Smooth muscle cell (in vitro differentiated cells): Measurements from ENCODE around the gene KIF18B. TPM values are rescaled to one million over a fixed set of nuclear protein-coding genes. Genes with fewer than 3 reads are reported as not detected.

Experiments
- DNase-seq: peaks from one replicate; lab custom pipeline; 2025; ENCODE audit not compliant: unreplicated experiment; lab: John Stamatoyannopoulos, UW
- H2AFZ ChIP-seq: fragments of 200-600 bp; sonication (generic); 2 replicates; pipeline ENCODE4 v1.6.0; 2016; ENCODE audit warnings: antibody characterized with exemption, low read depth, mild to moderate bottlenecking
- H3F3A ChIP-seq: fragments of 200-600 bp; sonication (generic); 2 replicates; pipeline ENCODE4 v1.6.0; 2017; ENCODE audit warnings: antibody characterized with exemption, low read depth
- H3K27ac ChIP-seq: fragments of 200-600 bp; sonication (generic); 2 replicates; pipeline ENCODE4 v1.5.1; 2016; ENCODE audit warnings: low read depth, mild to moderate bottlenecking
- H3K27me3 ChIP-seq: fragments of 200-600 bp; sonication (generic); 2 replicates; pipeline ENCODE4 v1.6.1; 2016; ENCODE audit warnings: low read depth, mild to moderate bottlenecking
- H3K36me3 ChIP-seq: fragments of 200-600 bp; sonication (generic); 2 replicates; pipeline ENCODE4 v1.5.1; 2016; ENCODE audit warnings: low read depth
- H3K4me1 ChIP-seq: fragments of 200-600 bp; sonication (generic); 2 replicates; pipeline ENCODE4 v1.5.1; 2016; ENCODE audit warnings: low read depth
- H3K4me2 ChIP-seq: fragments of 200-600 bp; sonication (generic); 2 replicates; pipeline ENCODE4 v1.6.0; 2016; ENCODE audit warnings: mild to moderate bottlenecking
- H3K4me3 ChIP-seq: fragments of 200-600 bp; sonication (generic); 2 replicates; pipeline ENCODE4 v1.5.1; 2016; ENCODE audit warnings: mild to moderate bottlenecking
- H3K79me2 ChIP-seq: fragments of 200-600 bp; sonication (generic); 2 replicates; pipeline ENCODE4 v1.6.0; 2016; ENCODE audit warnings: low read depth, mild to moderate bottlenecking
- H3K9ac ChIP-seq: fragments of 200-600 bp; sonication (generic); 2 replicates; pipeline ENCODE4 v1.6.0; 2016; ENCODE audit warnings: low read depth
- H3K9me3 ChIP-seq: fragments of 200-600 bp; sonication (generic); replicated peaks from 2 replicates; pipeline ENCODE4 v1.5.1; 2016; ENCODE audit warnings: low read depth
- H4K20me1 ChIP-seq: fragments of 200-600 bp; sonication (generic); 2 replicates; pipeline ENCODE4 v1.6.0; 2016; ENCODE audit warnings: low read depth
- CTCF ChIP-seq: fragments of 200-600 bp; sonication (generic); IDR thresholded peaks from 2 replicates; pipeline ENCODE4 v1.5.1; 2017; ENCODE audit warnings: borderline replicate concordance, mild to moderate bottlenecking, antibody characterized with exemption; ENCODE audit not compliant: insufficient read depth, poor library complexity, severe bottlenecking
- WGBS: methylation state at CpG from one replicate; pipeline ENCODE4 v1.1.7; 2016; ENCODE audit warnings: low lambda C conversion rate; 5-methylcytosine and 5-hydroxymethylcytosine counted together
- polyA plus RNA-seq: library from polyadenylated mRNA; unstranded; fragments of >200 nt; fragmentation: Nextera tagmentation; extraction: Ambion mirVana; gene quantifications from 2 replicates; pipeline ENCODE4 v1.2.1, GENCODE V29; 2016
- total RNA-seq: library from RNA; depleted of rRNA; stranded (reverse); fragments of >200 nt; gene quantifications from 2 replicates; pipeline ENCODE4 v1.2.3, GENCODE V29; 2014

KIF18B gene
- total and polyA plus RNA-seq, 2 experiments from 2014 or later, result 2.7 to 3.4 TPM

GRCh38 chr17:44903012-44903685 is 44.4 kb downstream of the KIF18B start:
- no peak for DNase-seq
- no peak overlapping the region for H3K4me2 ChIP-seq
- WGBS, result 91% methylated on average over 8 of the region's 8 CpGs
- H3K4me1 ChIP-seq, result peaks cover 5% of the 10 kb centered on the region
- peaks cover 14% of the 10 kb centered on the region for H3F3A ChIP-seq
- no peak for TF ChIP-seq CTCF
- H3K9ac ChIP-seq, result no peak overlapping the region
- H3K36me3 ChIP-seq, result no peaks in the 10 kb centered on the region
- no peaks in the 10 kb centered on the region for H3K27me3 ChIP-seq
- no peak overlapping the region for H3K27ac ChIP-seq
- no peaks in the 10 kb centered on the region for H4K20me1 ChIP-seq
- peaks cover 11% of the 10 kb centered on the region for H3K79me2 ChIP-seq
- no peak overlapping the region for H3K4me3 ChIP-seq
- no peaks in the 10 kb centered on the region for H3K9me3 ChIP-seq
- H2AFZ ChIP-seq, result no peak overlapping the region

- no peaks in the 10 kb centered on the region for H3K9me3 ChIP-seq
- TF ChIP-seq CTCF, result no peak
- no peak overlapping the region for H2AFZ ChIP-seq
- no peaks in the 10 kb centered on the region for H3K27me3 ChIP-seq
- DNase-seq, result no peak
- no peak overlapping the region for H3K4me2 ChIP-seq
- H3K36me3 ChIP-seq, result no peaks in the 10 kb centered on the region
- WGBS, result 88% methylated on average over 17 of the region's 17 CpGs
- H3K4me1 ChIP-seq, result peaks cover 10% of the 10 kb centered on the region
- H3F3A ChIP-seq, result peaks cover 14% of the 10 kb centered on the region
- no peak overlapping the region for H3K27ac ChIP-seq
- no peak overlapping the region for H3K4me3 ChIP-seq
- peaks cover 20% of the 10 kb centered on the region for H3K79me2 ChIP-seq
- H4K20me1 ChIP-seq, result no peaks in the 10 kb centered on the region
- no peak overlapping the region for H3K9ac ChIP-seq
These were observed 45.3 kb downstream of the KIF18B start for GRCh38 chr17:44902135-44902760.

- Histone ChIP-seq H3K9me3 (no peaks in the 10 kb centered on the region), H2AFZ (no peak overlapping the region)
These were observed 46.1 kb downstream of the KIF18B start for GRCh38 chr17:44901411-44901921.

More at GRCh38 chr17:44901411-44901921, 46.1 kb downstream of the KIF18B start:
- H3K27ac ChIP-seq, result peak overlapping the region; percentile 99
- H3F3A ChIP-seq, result peaks cover 10% of the 10 kb centered on the region
- H4K20me1 ChIP-seq, result no peaks in the 10 kb centered on the region
- no peak overlapping the region for H3K9ac ChIP-seq
- peaks cover 10% of the 10 kb centered on the region for H3K4me1 ChIP-seq
- H3K27me3 ChIP-seq, result no peaks in the 10 kb centered on the region
- peak overlapping the region; percentile 36 for H3K4me2 ChIP-seq
- H3K79me2 ChIP-seq, result peaks cover 27% of the 10 kb centered on the region
- TF ChIP-seq CTCF, result peak; percentile 25
- DNase-seq, result no peak
- 58% methylated on average over 4 of the region's 4 CpGs for WGBS
- no peaks in the 10 kb centered on the region for H3K36me3 ChIP-seq
- no peak overlapping the region for H3K4me3 ChIP-seq
